Hepatic stellate cell (primary cell): ENCODE results near the gene RPS6KB1.
"Not testable (repeated sequence)": the region's sequence is repeated elsewhere in the genome, so short reads cannot be mapped to it uniquely, and the experiment has no call there.

ENCODE experiments used
- DNase-seq: peaks from one replicate; pipeline ENCODE4 v3.0.0; 2011; ENCODE audit warnings: low spot score

The RPS6KB1 gene

DNA sequence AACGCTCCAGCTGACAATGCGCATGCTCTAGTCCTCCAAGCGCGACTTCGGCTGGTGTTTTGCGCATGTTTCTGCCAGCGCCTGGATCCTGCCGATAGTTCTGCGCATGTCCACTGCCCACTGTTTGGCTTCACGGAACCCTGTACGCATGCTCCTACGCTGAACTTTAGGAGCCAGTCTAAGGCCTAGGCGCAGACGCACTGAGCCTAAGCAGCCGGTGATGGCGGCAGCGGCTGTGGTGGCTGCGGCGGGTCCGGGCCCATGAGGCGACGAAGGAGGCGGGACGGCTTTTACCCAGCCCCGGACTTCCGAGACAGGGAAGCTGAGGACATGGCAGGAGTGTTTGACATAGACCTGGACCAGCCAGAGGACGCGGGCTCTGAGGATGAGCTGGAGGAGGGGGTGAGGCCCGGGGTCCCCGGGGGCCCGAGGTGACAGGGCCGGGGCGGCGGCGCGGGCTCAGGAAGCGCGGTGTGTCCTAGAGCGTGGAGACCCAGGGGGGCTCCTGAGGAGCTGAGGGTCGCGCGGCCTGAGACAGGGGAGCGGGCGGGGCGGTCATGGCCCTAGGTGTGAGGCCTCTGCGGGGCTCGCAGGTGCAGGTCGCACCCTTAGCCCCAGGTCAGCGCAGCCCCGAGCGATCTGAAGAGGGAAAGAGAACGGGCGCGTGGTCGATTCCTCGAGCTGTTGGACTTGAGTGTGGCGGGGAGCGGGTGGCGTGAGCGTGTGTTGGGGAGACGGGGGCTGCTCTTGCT is at the start of gene RPS6KB1, which contains the start of gene TUBD1:
Gene RPS6KB1, plus strand, starts transcription at position 198 of the 752 bp plus-strand sequence. Its CDS starts 64 bp downstream, at position 262.
Gene TUBD1, minus strand, starts transcription at position 20 of the 752 bp plus-strand sequence. CDS start 1,941 bp downstream, outside the sequence.
- peak; percentile 99 for DNase-seq

DNA sequence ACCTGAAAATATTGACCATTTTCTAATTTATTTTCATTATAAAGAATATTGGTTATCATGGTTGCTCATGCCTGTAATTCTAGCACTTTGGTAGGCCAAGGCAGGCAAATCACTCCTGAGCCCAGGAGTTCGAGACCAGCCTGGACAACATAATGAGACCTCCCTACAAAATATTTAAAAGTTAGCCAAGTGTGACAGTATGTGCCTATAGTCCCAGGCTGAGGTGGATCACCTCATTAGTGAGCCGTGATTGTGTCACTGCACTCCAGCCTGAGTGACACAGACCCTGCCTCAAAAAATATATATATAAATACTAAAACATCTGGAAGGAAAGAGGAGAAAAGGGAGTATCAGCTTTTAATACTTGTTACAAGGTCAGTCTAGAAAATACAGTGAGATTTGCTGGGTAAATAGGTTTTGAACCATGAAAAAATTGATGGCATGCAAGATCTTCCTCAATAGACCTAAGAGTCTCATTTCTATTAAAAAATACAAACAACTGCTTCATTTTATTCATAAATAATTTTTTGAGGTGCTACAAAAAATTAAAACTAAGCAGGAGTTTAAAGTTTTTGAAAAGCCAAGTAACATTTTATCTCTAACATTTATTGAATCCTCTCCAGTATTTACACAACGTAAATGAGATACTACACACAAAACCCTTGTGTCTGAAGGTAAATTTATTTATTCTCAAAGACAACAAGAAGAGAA is 47.9 kb upstream of the RPS6KB1 start:
- DNase-seq: no peak

DNA sequence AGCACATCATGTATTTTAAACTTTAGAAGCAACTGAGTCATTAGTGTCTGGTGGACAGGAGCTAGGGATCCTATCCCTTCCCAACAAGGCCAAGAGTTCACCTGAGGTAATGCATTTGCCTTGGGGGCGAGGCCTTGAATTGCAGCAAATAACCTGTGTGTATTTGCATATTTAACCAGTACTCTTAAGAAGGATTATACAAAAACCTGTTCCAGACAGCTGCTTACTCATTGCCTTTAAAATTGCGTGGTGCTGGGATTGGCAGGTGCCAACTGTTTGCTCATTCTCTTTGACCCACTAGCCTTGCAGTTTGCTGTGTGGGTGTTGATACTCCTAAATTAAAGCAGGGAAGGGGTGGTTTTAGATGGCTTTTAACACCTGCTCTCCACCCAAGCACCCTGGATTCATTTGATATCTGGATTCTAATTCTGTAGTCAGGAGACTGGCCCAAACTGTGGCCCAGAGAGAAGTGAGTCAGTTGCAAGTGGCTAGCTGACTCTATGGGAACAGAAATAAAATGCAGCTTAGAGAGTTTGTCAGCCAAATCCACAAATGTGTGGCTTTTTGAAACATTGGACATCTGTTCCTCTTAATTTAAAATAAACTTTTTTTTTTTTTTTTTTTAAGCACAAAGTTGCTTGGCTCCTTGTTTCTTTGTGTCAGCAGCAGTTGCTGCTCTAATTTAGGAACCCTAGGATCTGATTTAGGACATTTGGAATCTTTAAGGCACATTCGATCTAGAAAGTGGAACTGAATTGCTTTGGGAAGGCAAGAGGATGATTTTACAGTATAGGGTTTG is 47.1 kb upstream of the RPS6KB1 start:
- DNase-seq: peak; percentile 31

DNA sequence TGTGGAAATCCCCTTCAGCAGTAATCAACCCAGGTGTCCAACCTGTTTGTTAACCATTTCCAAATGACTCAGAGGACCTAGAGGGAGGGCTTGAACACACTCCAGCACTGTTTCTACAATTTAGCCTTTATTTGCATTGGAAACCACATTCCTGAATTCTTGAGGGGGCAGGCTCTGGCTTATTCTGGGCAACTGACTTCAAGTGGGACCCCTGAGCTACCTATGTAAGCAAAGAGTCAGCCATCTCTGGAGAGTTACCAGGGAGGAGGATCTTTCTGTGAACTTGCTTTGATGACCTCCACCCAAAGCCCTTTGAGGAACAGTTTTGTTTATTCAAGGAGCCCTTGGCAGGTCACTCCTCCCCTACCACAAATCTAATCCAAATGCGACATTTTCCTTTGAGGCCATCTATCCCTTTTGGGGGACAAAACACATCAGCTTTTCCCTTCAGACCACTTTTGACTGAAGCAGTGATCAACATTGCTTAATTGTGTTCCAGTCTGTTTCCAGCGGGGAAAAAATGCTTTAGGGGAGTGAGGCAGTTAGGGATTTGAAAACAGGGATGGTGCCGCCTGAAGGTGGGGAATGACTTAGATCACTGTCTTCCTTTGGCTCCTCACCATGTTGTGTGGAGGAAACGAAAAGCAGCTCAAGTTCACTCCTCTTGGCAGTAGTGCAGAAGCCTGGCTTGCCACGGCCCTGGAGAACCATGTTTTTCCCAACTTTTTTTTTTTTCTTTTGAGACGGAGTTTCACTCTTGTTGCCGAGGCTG is 46.3 kb upstream of the RPS6KB1 start:
- peak; percentile 29 for DNase-seq

DNA sequence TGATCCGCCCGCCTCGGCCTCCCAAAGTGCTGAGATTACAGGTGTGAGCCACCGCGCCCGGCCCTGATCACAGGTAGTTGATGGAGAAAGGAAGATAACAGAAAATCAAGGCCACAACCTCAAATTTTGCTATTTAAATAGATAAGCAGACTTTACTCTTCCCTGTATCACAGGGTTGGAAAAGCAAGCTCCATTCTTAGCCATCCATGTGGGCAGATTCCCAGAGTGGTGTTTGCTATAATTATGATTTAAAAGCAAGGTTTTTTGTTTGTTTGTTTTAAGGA is 44.6 kb upstream of the RPS6KB1 start:
- no peak for DNase-seq

DNA sequence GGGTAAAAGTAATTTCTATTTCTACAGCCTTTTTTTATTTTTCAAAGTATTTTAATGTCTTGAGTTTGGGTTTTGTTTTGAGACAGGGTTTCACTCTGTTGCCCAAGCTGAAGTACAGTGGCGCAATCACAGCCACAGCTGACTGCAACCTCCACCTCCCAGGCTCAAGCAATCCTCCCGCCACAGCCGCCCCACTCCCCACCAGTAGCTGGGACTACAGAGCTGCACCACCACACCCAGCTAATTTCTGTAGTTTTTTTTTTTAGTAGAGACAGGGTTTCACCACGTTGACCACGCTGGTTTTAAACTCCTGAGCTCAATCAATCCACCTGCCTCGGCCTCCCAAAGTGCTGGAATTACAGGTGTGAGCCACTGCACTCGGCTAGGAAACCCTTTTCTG is 44.1 kb upstream of the RPS6KB1 start:
- no peak for DNase-seq

DNA sequence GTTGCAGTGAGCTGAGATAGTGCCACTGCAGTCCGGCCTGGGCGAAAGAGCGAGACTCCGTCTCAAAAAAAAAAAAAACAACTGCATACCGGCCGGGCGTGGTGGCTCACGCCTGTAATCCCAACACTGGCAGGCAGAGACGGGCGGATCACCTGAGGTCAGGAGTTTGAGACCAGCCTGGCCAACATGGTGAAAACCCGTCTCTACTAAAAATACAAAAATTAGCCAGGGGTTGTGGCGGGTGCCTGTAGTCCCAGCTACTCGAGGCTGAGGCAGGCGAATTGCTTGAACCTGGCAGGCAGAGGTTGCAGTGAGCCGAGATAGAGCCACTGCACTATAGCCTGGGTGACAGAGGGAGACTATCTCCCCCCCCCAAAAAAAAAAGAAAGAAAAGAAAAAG is 42.6 kb upstream of the RPS6KB1 start:
- not testable (repeated sequence) for DNase-seq

DNA sequence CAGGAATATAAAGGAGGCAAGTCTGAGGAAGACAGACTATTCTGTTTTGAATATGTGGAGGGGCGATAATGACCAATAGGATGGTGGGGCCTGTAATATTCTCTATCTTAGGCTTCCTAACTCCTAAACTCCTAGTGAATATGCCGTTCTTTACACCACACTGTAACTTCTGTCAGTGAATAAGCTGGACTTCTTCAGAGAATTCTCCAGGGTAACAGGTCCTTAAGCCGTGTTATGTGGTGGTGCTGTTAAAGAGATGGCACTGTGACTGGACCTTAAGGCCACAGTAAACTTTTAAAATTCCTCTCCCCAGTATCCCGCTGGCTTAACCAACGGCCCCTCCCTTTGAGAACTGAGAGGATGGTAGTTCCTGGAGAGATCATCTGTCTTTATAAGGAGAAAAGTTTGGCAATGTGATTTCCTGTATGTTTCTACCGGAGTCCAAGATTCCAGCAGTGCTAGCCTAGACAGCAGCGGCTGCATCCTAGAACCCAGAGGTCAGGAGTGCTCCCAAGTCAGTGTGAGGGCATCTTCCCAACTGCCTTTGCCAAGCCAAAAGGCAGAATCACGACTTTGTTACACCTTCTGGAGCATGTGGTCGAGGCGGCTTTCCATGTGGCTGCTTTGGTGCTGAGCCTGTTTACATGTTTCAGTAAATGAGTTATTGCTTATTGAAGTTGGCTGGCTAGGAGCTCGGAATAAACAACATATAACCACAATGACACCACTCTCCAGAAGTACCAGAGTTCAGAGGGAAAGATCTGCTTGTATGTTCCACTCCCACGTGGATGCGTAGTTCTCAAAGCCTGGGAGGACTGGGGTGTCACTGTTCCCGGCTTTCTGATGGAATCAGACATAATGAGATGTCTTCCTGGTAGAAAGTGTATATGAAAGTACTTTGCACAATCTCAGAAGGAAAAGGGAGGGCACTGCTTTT is 41.2 kb upstream of the RPS6KB1 start:
- peak; percentile 46 for DNase-seq

DNA sequence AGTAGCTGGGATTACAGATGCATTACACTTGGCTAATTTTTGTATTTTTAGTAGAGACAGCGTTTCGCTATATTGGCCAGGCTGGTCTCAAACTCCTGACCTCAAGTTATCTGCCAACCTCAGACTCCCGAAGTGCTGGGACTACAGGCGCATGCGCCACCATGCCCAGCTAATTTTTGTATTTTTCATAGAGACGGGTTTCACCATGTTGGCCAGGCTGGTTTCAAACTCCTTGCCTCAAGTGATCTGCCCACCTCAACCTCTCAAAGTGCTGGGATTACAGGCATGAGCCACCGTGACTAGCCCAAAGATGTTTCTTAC is 40.1 kb upstream of the RPS6KB1 start:
- DNase-seq: not testable (repeated sequence)

DNA sequence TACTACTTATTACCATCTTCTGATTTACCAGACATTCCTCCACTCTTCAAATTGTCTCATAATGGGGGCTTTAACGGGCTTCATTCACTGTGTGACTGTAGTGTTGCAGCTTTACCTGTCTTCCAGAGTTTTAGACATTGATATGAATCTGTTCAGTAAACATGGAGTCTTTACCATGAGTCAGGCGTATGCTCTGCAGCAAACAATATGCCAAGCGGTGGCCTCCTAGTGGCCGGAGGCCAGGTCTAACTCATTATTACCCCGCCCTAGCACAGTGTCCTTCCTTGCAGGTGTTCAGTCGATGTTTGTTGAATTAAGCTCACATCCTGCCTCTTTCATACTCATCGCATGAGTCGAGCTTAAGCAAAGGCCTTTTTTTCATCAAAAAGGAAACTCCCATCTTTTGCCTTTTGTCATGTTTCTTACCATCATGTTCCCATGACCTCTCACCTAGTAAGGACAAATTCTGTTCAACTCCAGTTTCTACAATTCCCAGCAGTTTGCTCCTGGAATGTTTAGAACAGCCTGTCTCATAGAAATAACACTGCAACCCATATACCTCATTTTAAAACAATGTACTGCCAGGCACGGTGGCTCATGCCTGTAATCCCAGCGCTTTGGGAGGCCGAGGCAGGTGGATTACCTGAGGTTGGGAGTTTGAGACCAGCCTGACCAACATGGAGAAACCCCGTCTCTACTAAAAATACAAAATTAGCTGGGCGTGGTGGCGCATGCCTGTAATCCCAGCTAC is 39.6 kb upstream of the RPS6KB1 start:
- DNase-seq: peak; percentile 48

DNA sequence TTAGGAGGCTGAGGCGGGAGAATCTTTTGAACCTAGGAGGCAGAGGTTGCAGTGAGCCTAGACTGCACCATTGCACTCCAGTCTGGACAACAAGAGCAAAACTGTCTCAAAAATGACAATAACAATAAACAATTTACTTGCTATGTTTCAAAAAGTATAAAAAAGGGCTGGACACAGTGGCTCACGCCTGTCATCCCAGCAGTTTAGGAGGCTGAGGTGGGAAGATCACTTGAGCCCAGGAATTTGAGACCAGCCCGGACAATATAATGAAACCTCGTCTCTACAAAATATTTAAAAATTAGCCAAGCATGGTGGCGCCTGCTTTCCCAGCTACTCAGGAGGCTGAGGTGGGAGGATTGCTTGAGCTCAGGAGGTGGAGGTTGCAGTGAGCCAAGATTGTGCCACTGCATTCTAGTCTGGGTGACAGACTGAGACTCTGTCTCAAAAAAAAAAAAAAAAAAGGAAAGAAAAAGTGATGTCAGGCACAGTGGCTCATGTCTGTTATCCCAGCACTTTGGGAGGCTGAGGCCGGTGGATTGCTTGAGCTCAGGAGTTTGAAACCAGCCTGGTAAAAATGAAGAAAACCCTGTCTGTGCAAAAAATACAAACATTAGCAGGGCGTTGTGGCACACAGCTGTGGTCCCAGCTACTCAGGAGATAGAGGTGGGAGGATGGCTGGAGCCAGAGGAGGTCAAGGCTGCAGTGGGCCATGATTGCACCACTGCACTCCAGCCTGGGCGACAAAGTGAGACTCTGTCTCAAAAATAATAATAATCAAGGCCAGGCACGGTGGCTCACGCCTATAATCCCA is 38.8 kb upstream of the RPS6KB1 start:
- not testable (repeated sequence) for DNase-seq

DNA sequence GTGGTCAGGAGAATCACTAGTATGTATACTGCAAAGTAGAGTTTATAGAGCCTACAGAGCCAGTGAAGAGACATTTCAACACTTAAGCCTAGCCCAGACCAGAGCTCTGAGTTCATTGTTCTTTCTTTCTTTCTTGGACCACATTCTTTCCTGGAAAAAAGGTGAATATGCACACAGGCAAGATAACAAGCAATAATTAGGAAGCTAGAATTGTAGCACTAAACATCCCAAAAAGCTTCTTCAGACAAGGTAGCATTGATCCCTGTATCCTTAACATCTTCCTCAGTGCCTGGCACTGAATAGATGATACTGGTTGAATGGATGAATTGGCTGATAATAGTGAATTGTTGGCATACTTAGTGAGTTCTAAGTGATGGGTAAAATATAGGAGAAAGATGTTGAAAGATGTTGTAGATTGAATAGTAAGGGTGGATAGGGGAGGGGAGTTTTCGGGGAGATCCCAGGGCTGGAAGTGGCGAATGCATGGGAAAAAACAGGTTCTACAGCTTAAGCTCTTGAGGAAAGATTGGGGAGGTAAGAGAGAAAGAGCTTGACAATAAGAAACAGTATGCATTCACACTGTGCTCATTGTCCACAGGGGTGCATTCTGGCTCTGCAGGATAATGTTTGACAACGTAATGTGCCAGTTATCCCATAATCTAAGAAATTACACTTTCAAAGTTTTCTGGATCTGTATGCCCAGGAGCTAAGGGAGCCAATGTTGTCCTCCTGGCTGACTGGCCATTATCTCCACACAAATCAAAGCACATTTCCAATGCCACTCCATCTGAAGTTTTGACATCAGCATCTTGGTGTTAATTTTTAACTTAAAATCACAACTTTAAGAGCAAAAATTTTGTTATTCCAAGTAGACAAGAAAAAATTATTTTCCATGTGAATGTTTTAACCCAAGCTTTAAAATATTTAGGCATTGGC is 35.8 kb upstream of the RPS6KB1 start:
- no peak for DNase-seq

DNA sequence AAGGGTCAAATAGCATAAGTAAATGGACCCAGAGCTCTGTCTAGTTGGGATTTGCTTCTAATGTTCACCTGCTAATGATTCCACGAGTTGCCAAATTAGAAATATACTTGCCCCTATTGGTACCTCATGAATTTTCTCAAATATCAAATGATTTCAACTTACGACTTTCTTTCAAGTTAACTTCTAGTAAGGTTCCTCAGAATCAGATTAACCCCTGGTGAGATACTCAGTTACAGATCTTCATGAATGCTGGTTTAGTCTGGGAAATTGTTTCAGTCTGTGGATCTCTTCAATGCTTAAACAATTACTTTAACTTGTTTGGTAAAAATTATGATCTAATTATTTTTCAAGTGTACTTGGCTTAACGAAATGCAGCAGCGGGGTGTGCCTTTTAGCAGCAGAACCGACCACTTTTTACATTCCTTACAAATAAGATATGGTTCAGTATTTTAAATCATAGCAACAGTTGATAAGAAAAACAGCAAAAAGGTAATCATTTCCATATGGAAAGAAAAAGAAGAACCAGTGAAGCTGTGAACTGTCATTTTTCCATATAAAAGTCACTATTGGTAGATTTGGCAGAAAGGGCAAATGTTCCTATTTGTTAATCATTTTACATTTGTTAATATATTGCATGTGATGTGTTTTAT is 34.6 kb upstream of the RPS6KB1 start:
- no peak for DNase-seq

DNA sequence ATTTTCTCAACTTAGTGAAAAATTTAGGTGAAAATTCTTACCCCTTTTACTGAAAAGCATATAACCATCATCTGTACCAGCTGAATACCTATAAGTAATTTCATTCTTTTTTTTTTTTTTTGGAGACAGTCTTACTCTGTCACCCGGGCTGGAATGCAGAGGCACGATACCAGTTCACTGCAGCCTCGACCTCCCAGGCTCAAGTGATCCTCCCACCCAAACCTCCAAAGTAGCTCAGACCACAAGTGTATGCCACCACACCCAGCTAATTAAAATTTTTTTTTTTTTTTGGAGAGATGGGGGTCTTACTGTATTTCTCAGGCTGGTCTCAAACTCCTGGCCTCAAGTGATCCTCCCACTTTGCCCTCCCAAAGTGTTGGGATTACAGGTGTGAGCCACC is 34.0 kb upstream of the RPS6KB1 start:
- no peak for DNase-seq

DNA sequence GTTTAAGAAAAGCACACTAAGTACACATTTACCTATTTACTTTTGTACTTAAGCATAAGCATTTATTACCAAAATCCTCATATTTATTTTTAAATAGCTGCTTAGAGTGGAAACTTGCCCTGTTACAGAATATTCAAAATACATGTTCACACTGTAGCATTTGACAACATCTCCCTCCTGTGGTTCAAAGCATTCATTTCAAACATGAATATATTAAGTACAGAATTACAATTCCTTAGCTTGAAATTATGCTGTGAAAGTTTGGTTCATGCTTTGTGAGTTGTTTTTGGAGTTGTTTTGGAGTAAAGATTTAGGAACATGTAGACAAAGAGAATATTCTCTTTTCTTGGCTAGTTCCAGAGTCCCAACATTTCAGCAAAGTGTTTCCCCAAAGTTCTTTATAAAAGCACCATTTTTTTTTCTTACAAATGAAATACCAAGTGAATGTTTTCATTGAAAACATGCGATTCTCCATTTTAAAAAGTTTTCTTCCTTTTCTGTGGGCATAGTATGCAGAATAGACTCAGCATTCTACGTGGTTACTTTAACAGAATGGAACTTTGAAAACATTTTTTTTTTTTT is 33.4 kb upstream of the RPS6KB1 start:
- DNase-seq: no peak

DNA sequence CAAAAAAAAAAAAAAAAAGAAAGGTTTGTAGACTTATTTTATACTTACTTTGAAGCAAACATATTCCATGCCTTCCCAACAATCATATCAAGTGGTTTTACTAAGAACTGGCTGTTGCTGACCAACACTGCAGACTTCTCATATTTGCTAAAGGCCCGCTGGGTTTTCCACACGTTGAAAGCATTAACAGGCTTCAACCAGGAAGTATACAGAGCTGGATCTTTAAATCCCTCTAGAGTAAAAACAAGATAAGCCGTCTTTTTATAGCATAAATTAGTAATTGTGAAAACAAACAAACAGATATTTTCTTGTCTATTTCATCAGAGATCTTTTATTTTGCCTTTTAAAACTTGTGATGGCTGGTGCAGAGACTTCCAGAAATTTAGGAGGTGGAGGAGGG is 29.3 kb upstream of the RPS6KB1 start:
- DNase-seq: no peak

DNA sequence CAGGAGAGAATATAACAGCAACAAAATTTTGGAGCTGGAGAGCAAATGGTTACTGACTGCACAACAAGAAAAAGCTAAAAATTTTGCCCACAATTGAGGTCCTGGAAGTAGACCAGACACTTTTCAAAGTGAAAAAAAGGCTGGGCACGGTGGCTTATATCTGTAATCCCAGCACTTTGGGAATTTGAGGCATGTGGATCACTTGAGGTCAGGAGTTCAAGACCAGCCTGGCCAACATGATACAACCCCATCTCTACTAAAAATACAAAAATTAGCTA is 23.0 kb upstream of the RPS6KB1 start:
- no peak for DNase-seq

DNA sequence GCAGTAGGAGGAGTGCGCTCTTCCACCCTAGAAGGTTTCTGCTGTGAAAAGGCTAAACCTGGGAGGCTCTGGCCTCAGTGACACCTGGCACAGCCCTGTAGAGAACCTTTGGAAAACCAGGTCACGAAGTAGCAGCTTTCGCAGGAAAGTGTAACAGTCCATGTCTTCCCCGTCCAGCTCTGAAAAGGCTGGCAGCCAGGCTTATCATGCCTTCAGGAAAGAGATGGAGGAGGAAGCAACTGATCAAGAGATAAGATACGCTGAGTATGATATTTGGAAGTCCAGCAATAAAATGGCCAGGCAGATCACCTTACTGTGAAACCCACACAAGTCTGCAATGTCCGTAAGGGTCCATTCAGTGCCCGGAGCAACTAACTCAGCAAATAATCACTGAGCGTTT is 22.4 kb upstream of the RPS6KB1 start:
- DNase-seq: no peak
